Activated CD4-positive, alpha-beta T cell treated with anti-CD3 and anti-CD28 coated beads, Interleukin-2, amount 50 U/mL, for 48 hours (primary cell): ENCODE results near the gene KRTAP10-9.
"Not testable (repeated sequence)": the region's sequence is repeated elsewhere in the genome, so short reads cannot be mapped to it uniquely, and the experiment has no call there.

Experiments
- DNase-seq, 2 experiments: peaks; one replicate each; pipeline ENCODE4 v3.0.0-alpha.2; 2020

The KRTAP10-9 gene

GRCh38 chr21:44596068-44596725 lies 30.7 kb upstream of the KRTAP10-9 start:
- DNase-seq: no peak

GRCh38 chr21:44598061-44598460 lies 28.8 kb upstream of the KRTAP10-9 start:
- no peak for DNase-seq

- no peak for DNase-seq
Observed at GRCh38 chr21:44599264-44600029, 27.4 kb upstream of the KRTAP10-9 start.

- not testable (repeated sequence) for DNase-seq
Observed at GRCh38 chr21:44600118-44600978, 26.5 kb upstream of the KRTAP10-9 start, which contains the start of gene KRTAP10-7. TSS of gene KRTAP10-7 (plus strand) at chr21:44600597. CDS start at chr21:44600622, 25 bp downstream.

GRCh38 chr21:44601091-44601490 lies 25.8 kb upstream of the KRTAP10-9 start:
- not testable (repeated sequence) for DNase-seq

GRCh38 chr21:44601596-44602462 lies 25.1 kb upstream of the KRTAP10-9 start:
- DNase-seq: no peak

GRCh38 chr21:44602463-44602850 lies 24.4 kb upstream of the KRTAP10-9 start:
- no peak for DNase-seq

GRCh38 chr21:44603109-44603875 lies 23.6 kb upstream of the KRTAP10-9 start:
- no peak for DNase-seq

GRCh38 chr21:44603911-44604310 lies 23.0 kb upstream of the KRTAP10-9 start:
- no peak for DNase-seq

GRCh38 chr21:44606495-44606894 lies 20.4 kb upstream of the KRTAP10-9 start:
- no peak for DNase-seq

- DNase-seq: no peak
Observed at GRCh38 chr21:44609193-44609592, 17.7 kb upstream of the KRTAP10-9 start.

GRCh38 chr21:44610157-44610843 lies 16.6 kb upstream of the KRTAP10-9 start:
- DNase-seq: not testable (repeated sequence)

GRCh38 chr21:44611551-44611950 lies 15.3 kb upstream of the KRTAP10-9 start:
- DNase-seq: no peak

GRCh38 chr21:44612029-44612486 lies 14.8 kb upstream of the KRTAP10-9 start, which contains the start of gene KRTAP10-8:
TSS of gene KRTAP10-8 (plus strand) at chr21:44612079. CDS start at chr21:44612101, 22 bp downstream.
- DNase-seq: no peak

GRCh38 chr21:44612669-44613229 lies 14.1 kb upstream of the KRTAP10-9 start:
- no peak for DNase-seq

- DNase-seq: no peak
Observed at GRCh38 chr21:44613386-44614155, 13.3 kb upstream of the KRTAP10-9 start.

- DNase-seq: no peak
Observed at GRCh38 chr21:44614161-44614631, 12.7 kb upstream of the KRTAP10-9 start.

GRCh38 chr21:44614961-44615391 lies 11.9 kb upstream of the KRTAP10-9 start:
- no peak for DNase-seq

GRCh38 chr21:44615466-44615865 lies 11.4 kb upstream of the KRTAP10-9 start:
- DNase-seq: no peak
